PC-3 (cell line): Measurements from ENCODE around the gene LRRTM4.

Source experiments
- EZH2 ChIP-seq: fragments of 300-600 bp; sonication (generic); IDR thresholded peaks from one replicate; pipeline ENCODE4 v1.6.1; 2017; ENCODE audit warnings: antibody characterized with exemption, mild to moderate bottlenecking, low read length; ENCODE audit not compliant: unreplicated experiment
- EZH2phosphoT487 ChIP-seq: fragments of 300-600 bp; sonication (generic); IDR thresholded peaks from 2 replicates; pipeline ENCODE4 v1.6.1; 2018; ENCODE audit warnings: mild to moderate bottlenecking, antibody characterized with exemption, low read length, borderline replicate concordance
- TF ChIP-seq, protein P1 (sequence below): fragments of 300-600 bp; sonication (generic); conservative IDR thresholded peaks from 2 replicates; pipeline ENCODE4 v1.5.1; 2017; ENCODE audit warnings: antibody characterized with exemption, low read depth, mild to moderate bottlenecking, low read length

- TF ChIP-seq EZH2, result no peak
- TF ChIP-seq, protein P1, sequence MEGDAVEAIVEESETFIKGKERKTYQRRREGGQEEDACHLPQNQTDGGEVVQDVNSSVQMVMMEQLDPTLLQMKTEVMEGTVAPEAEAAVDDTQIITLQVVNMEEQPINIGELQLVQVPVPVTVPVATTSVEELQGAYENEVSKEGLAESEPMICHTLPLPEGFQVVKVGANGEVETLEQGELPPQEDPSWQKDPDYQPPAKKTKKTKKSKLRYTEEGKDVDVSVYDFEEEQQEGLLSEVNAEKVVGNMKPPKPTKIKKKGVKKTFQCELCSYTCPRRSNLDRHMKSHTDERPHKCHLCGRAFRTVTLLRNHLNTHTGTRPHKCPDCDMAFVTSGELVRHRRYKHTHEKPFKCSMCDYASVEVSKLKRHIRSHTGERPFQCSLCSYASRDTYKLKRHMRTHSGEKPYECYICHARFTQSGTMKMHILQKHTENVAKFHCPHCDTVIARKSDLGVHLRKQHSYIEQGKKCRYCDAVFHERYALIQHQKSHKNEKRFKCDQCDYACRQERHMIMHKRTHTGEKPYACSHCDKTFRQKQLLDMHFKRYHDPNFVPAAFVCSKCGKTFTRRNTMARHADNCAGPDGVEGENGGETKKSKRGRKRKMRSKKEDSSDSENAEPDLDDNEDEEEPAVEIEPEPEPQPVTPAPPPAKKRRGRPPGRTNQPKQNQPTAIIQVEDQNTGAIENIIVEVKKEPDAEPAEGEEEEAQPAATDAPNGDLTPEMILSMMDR, result no peak
- no peak for TF ChIP-seq EZH2phosphoT487
Measured at GRCh38 chr2:77519164-77519887, 2.9 kb downstream of the LRRTM4 start.
